A204.1 (cell line): ENCODE measurements around the gene NADK.
"Not testable (repeated sequence)": the region's sequence is repeated elsewhere in the genome, so short reads cannot be mapped to it uniquely, and the experiment has no call there.

Source experiments
- FAIRE-seq: peaks from 2 replicates; lab custom pipeline; 2012; peaks lifted over from hg19 to GRCh38; lab: Jason Lieb, UNC

NADK gene

DNA sequence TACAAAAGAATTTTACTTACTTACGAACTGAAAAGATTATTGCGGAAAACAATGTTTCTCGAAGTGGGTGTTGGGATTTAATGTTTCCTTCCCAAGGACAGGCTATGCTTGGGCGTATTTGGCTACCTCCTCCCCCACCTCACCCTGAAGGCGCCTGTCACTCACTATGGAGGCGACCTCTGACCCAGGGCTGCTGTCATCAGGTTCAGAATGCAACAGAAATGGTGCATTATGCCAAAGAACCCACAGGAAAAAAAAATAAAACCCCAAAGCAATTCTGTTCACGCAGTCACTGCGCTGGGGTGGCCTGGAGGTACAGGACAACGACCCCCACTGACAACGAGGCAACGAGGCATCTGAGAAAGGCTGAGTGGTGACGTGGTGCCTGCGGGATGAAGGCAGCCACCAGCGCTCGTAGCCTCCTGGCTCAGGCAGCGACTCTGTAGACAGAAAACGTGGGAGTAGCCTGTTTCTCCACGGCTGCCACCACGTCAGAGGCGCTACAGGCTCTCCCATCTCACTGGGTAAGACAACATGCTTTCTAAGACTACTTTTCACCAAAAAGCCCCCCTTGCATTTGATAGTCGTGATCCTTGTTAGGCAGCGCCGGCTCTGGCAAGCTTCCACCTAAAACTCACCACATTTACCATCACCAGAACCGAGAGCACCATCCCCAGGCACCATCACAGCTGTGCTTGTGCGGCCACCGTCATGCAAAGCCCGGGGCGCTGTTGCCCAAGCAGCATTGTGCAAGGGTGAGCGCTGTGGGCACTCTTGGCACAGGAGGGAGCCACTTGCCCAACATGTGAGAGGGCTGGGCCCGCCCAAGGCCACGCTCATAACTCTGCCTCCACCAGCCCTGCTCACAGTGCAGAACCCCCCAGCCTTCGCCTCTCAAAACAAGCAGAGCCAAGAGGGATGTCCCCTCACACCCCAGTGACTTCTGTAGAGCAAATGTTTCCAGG is 14.3 kb downstream of the NADK start:
- no peak for FAIRE-seq

DNA sequence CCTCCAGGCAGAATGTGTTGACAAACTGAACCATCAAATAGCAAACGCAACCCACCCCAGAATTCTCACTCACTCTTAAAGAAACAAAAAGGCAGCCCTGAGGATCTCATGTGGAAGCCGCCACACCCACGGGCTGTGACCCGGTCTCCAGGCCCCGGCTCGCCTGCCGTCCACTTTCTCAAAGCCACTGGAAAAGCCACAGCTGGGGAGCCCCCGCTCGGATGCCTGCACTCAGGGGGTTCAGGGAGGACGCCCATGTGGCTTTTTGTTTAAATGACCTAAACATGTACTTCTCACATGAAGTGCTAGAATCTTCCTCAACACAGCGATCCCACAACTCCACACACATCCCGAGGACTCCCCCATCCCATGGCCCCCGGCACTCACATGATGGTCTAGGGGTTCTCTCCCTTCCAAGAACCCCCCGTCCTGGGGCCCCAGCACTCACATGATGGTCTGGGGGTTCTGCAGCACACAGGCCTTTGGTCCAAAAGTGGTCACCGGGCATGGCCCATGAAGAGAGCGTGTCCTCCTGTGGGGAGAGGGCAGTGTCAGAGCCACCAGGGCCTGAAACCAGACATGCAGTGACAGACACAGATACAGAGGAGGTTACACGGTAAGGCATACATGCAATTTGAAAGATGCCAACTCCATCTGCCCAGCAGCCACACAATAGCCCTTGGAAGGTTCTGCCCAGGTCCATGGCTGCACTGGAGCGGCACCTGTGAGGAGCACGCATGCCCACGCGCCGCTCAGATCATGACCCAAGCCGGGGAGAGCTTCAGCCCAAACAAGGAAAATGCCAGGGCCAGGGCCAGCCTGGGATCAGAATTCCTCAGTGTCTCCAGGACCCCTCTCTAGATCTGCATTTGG is 16.5 kb downstream of the NADK start:
- FAIRE-seq: no peak

DNA sequence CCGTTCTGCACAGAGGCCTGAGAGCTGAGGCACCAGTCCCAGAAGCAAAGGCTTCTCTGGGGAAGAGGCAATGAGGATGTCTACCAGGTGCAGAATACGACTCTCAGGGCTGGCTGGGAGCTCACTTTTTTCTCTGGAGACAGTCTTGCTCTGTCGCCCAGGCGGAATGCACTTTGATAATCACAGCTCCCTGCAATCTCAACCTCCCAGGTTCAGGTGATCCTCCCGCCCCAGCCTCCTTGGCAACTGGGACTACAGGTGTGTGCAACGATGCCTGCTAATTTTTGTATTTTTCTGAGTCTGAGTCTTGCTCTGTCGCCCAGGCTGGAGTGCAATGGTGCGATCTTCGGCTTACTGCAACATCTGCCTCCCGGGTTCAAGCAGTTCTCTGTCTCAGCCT is 17.6 kb downstream of the NADK start:
- FAIRE-seq: no peak

GRCh38 chr1:1760345-1760650 is 18.0 kb downstream of the NADK start:
- no peak for FAIRE-seq

DNA sequence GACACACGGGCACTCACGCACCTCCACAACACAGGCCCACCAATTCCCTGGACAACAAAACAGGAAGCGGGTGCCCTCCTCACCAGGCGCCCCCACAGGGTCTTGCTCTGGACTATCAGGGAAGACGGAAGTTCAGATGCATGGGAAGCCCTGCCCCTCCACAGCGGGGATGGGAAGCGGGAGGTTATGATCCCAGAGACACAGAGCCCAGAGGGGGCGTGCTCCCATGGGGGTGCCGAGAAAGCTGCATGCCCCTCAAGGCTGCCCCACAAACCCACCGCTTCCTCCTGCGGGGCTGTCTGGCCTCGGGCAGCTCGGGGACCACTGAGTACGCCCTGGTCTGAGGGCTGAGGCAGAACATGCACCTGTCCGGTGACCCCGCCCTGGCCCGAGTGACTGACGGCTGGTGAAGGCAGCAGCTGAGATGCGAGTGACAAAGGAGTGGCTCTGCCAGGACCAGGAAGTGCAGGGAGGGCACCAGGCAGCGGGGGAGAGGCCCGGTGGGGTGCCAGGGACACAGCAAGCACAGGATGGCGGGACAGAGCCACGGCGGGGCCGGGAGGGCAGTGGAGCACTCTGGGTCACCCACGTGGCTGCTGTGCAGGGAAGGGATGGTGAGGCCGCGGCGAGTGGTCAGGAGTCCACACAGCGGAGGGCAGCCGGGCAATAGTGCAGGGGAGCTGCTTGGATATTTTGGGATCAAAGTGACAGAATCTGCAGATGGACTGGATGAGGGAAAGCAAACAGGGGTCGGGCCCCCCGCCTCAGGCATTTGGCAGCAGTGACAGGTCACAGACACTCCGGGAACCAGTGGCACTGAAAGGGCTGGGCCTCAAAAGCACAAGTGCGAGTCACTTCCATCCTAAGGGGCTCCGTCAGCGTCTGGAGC is 18.6 kb downstream of the NADK start:
- FAIRE-seq: no peak

DNA sequence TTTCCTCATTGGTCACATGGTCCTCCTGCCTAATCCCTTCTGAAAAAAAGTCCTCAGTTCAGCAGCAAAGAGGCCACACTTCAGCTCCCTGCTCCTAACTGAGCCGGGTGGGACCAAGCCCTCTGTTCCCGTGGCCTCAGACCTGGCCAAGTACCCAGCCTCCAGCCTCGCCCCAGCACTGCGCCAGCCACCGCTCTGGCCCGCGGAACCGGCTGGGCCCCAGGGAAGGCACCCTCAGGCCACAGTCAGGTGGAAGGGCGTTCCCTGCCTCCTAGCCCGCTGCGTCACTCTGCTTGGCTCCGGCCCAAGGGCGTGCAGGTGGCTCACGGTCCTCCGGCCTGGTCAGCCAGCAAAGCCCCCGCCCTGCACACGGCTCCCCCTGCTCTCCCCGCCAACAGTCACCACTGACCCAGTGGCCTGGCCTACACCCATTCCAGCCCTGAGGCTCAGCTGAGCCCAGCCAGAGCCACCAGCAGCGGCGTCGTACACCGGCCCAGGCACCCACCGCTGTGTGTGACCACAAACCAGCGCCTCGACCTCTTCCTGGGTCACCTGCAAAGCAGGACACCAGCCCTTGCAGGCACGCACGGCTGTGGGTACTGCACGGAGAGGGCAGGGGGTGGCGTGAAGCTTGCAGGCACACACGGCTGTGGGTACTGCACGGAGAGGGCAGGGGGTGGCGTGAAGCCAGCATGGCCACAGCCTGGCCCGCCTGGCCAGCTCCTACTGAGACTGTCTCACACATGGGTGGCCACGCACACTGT is 19.4 kb downstream of the NADK start:
- FAIRE-seq: no peak

GRCh38 chr1:1758059-1758621 is 20.1 kb downstream of the NADK start:
- no peak for FAIRE-seq

- no peak for FAIRE-seq
Observed at GRCh38 chr1:1757422-1758058, 20.7 kb downstream of the NADK start.

GRCh38 chr1:1756661-1757421 is 21.4 kb downstream of the NADK start:
- no peak for FAIRE-seq

- no peak for FAIRE-seq
Observed at GRCh38 chr1:1755852-1756251, 22.4 kb downstream of the NADK start.

- FAIRE-seq: no peak
Observed at GRCh38 chr1:1755426-1755825, 22.8 kb downstream of the NADK start.

DNA sequence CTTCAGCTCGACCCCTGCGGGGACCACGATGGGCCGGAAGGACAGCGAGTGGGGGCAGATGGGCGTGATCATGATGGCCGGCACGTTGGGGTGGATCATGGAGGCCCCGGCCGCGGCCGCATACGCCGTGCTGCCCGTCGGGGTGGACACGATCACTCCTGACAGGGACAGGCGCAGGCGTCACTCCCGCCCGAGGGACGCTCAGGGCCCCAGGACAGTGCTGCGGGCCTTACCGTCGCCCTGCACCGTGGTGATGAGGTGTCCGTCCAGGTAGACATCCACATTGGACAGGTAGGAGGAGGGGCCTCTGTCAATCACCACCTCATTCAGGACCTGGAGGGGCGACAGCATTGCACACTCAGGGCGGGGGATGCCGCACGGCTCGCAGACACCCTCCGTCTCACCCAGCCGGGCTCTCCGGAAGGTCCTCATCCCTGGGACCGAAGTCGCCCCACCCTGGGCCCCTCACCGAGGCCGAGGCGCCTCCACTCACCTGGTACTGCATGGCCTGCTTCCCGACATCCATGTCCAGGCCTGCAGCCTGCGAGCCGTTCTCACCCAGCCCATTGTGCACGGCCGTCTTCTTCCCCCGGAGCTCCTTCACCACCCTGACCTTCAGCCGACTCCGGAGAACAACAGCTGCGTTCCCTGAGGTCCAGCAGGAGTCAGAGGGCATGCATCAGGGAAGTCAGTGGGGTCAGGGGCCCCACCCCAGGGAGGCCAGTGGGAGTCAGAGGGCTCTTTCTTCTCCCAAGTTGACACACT is 24.0 kb downstream of the NADK start:
- FAIRE-seq: no peak

DNA sequence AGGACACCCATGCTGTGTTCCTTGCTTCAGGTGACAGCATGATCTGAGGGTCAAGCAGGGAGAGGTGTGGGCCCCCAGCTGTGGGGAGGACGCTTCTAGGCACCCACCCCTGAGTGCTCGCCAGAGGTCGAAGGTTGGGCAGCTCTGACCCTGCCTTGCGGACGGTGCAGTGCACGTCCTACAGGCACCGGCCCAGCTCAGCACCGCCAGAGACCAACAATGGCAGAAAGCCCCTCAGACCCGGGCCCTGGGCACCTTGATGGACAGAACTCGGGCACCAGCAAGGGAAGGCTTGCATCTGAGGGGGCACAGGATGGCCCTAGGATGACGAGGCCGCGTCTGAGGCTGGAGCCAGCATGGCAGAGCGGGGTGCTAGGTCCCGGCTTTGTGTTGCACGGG is 24.7 kb downstream of the NADK start:
- FAIRE-seq: no peak

GRCh38 chr1:1752636-1753606 is 25.3 kb downstream of the NADK start:
- no peak for FAIRE-seq

DNA sequence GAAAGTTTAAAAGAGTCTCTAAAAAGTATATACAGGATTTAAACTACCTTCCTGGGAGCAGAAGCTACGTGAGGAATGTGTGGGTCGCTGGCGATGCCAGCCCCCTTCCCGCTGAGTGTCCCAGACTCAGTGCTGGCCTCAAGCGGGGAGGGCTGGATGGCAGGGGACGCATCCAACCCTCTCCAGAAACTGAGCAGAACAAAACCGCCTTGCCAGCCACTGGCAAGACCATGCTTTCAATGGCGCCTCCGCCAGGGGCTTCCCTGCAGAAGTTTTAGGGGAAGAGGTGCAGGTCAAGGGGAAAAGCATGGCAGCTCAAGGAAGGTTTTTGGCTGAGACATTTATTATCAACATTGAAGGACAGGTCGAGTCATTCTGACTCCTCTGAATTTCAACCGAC is 26.1 kb downstream of the NADK start:
- FAIRE-seq: no peak

DNA sequence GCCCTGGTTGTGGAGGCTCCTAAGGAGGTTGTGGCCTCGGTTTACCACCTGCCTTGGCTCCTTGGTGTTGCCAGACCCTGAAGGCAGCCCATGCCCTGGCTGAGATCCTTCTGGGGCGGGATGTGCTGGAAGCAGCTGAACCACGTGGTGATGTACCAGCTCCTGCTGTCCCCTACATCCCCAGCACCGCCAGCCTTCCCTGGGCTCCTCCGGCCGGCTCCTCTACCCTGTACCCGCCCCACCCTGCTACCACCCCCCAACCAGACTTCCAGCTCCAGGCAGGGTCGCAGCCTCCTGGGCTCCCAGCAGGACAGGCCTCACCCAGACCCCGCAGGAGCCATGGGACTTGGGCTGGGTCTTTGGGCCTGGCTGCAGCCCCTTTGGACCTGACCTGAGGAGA is 28.3 kb downstream of the NADK start:
- FAIRE-seq: not testable (repeated sequence)

- FAIRE-seq: no peak
Observed at GRCh38 chr1:1748686-1749321, 29.5 kb downstream of the NADK start.

DNA sequence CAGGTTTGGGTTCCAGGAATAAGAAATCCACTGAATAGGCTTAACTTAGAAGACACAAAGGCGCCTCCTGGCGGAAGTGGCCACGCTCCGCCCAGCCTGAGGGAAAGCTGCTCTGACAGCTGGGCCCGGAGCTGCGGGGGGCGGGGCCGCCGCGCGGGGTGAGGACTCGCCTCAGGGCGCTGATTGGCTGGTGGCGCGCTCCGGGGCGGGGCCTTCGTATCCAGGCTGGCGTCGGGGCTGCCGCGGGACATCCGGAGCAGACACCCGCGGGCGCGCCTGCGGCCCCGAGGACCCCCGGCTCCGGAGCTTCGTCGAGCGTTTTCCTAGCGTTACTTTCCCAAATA is 31.7 kb downstream of the NADK start:
- FAIRE-seq: peak; percentile 90
